ENCODE results near the gene ADAMTS13.

The ADAMTS13 gene

DNA sequence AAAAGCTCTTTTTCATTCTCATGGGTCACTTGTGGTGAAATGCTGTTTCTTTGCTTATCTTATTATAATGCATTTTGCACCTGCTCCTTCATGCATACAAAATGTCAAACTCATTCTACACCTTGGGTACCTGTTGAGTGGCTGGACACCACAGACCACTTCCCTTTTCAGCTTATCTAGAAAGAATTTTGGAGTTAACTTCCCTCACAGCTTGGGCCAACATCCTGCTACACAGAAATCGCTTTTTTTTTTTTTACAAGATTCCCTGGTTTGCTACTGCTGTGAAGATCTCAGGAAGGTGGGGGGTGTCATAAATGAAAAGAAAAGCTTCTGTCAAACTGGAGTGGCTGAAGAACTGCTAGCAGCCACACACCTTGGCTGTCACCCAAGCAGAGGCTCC lies 7.0 kb upstream of the ADAMTS13 start:
- DNase-seq (ENCODE audit: low read depth, low spot score) = no peak
- in situ Hi-C loops (cut with HindIII; ENCODE audit: low sequenced_read_pairs) = no loop called here
- TF ChIP-seq, protein P1, sequence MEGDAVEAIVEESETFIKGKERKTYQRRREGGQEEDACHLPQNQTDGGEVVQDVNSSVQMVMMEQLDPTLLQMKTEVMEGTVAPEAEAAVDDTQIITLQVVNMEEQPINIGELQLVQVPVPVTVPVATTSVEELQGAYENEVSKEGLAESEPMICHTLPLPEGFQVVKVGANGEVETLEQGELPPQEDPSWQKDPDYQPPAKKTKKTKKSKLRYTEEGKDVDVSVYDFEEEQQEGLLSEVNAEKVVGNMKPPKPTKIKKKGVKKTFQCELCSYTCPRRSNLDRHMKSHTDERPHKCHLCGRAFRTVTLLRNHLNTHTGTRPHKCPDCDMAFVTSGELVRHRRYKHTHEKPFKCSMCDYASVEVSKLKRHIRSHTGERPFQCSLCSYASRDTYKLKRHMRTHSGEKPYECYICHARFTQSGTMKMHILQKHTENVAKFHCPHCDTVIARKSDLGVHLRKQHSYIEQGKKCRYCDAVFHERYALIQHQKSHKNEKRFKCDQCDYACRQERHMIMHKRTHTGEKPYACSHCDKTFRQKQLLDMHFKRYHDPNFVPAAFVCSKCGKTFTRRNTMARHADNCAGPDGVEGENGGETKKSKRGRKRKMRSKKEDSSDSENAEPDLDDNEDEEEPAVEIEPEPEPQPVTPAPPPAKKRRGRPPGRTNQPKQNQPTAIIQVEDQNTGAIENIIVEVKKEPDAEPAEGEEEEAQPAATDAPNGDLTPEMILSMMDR (IDR thresholded peaks at IDR 0.05; ENCODE audit: low read depth, low read length) = no peak
- no peak overlapping the region for H3K4me3 ChIP-seq (ENCODE audit: low read depth, low read length)

DNA sequence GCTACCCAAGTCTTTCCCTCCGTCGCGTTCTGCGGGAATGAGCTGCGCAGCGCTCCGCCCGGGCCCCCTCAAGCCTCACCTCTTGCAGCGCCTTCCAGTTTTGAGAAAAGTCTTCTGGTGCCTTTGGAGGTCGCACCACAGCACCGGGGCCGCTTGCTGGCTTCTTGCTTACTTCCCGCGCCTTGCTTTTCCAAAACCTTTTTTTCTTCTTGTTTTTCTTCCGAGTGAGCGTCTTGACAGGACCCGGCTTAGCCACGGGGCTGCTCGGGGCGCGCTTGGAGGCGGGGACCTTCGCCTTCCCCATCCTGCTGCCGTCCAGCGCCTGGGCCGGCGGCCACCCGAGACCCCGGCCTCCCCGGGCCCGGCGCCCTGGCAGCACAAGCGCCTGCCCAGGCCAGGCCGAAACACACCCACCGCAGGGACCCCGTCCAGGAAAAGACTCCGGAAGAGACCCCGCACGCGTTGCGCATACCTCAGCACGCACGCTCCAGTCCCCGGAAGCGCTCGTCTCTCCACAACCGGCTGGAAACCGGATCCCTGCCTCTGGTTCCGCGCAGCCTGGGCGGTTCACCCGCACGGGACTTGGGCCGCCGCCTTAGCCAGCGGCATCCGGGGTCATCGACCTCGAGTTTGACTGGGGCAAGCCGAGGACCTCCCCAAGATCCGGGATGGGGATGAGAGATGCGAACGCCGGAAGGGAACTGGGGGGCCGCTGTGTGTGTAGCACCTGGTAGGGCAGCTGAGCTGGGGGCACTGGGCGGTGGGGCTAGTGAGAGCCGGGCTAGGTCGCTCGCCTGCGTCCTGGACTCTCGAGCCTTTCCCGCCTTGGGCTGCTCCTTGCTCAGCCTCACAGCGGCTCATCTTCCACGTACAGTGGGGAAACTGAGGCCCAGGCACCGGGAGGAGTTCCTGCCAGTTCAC lies 4.4 kb upstream of the ADAMTS13 start, which contains the start of gene REXO4:
Gene REXO4 (minus strand): TSS at position 470 of the 921 bp plus-strand sequence. CDS start 166 bp downstream, at position 304.
- TF ChIP-seq, protein P1 (IDR thresholded peaks at IDR 0.05; ENCODE audit: low read depth, low read length) = no peak
- in situ Hi-C loops (cut with HindIII; ENCODE audit: low sequenced_read_pairs) = no loop called here
- DNase-seq (ENCODE audit: low read depth, low spot score) = peak; percentile 90
- H3K4me3 ChIP-seq (ENCODE audit: low read depth, low read length) = peak within 1 kb of the TSS; percentile 93

DNA sequence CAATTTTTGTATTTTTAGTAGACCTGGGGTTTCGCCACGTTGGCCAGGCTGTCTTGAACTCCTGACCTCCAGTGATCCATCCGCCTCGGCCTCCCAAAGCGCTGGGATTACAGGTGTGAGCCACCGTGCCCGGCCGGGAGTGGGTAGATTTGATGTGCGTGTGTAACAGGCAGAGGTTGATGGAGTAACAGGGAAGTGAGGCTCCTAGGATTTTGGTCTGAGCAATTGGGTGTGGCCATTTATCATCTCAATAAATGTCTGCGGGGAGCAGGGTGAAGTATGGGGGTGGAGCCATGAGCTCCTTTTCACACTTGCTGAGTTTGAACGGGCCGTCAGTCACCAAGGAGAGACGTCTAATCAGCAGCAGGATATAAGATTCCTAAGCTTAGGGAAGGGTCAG lies 3.2 kb upstream of the ADAMTS13 start:
- TF ChIP-seq, protein P1 (IDR thresholded peaks at IDR 0.05; ENCODE audit: low read depth, low read length) = no peak
- DNase-seq (ENCODE audit: low read depth, low spot score) = no peak
- H3K4me3 ChIP-seq (ENCODE audit: low read depth, low read length) = no peak overlapping the region
- in situ Hi-C loops (cut with HindIII; ENCODE audit: low sequenced_read_pairs) = no loop called here

- TF ChIP-seq, protein P1 (IDR thresholded peaks at IDR 0.05; ENCODE audit: low read depth, low read length) = no peak
- no peak for DNase-seq (ENCODE audit: low read depth, low spot score)
Observed at GRCh38 chr9:133420392-133420827, 1.8 kb upstream of the ADAMTS13 start.

GRCh38 chr9:133423216-133423615 lies 1.0 kb downstream of the ADAMTS13 start:
- DNase-seq (ENCODE audit: low read depth, low spot score) = no peak
- TF ChIP-seq, protein P1 (IDR thresholded peaks at IDR 0.05; ENCODE audit: low read depth, low read length) = no peak
- H3K4me3 ChIP-seq (ENCODE audit: low read depth, low read length) = no peak overlapping the region
- in situ Hi-C loops (cut with HindIII; ENCODE audit: low sequenced_read_pairs) = no loop called here

More at GRCh38 chr9:133420392-133420827, 1.8 kb upstream of the ADAMTS13 start:
- in situ Hi-C loops (cut with HindIII; ENCODE audit: low sequenced_read_pairs) = no loop called here
- no peak overlapping the region for H3K4me3 ChIP-seq (ENCODE audit: low read depth, low read length)

DNA sequence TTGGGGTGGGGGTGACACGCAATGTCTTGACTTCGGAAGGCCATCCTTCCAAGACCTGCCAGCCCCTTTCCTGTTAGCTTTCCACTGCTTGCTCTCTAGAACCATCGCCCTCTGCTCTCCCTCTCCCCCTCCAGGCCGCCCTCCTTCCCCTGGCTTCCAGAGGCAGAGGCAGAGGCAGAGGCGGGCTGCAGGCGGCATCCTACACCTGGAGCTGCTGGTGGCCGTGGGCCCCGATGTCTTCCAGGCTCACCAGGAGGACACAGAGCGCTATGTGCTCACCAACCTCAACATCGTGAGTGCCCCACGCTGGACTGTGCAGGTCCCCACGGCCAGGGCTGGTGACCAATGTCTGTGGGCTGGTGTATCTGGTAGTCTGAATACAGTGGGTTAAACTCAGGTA lies 2.0 kb downstream of the ADAMTS13 start:
- TF ChIP-seq, protein P1 (IDR thresholded peaks at IDR 0.05; ENCODE audit: low read depth, low read length) = no peak
- DNase-seq (ENCODE audit: low read depth, low spot score) = no peak
- in situ Hi-C loops (cut with HindIII; ENCODE audit: low sequenced_read_pairs) = no loop called here
- no peak overlapping the region for H3K4me3 ChIP-seq (ENCODE audit: low read depth, low read length)

Measured in astrocyte of the spinal cord (primary cell).